Astrocyte of the cerebellum (primary cell): Measurements from ENCODE around the gene PLCL1.

Experiments
- DNase-seq: peaks from one replicate; pipeline ENCODE4 v3.0.0-alpha.2; 2011; ENCODE audit warnings: low read depth
- H3K4me3 ChIP-seq: 2 replicates; pipeline ENCODE4 v1.5.1; 2011; ENCODE audit warnings: mild to moderate bottlenecking, low read depth, low read length, moderate library complexity
- in situ Hi-C: cut with HindIII; loops from 2 replicates; pipeline ENCODE4 v1.10.0; 2017; ENCODE audit warnings: low sequenced_read_pairs
- TF ChIP-seq, protein P1 (sequence below): IDR thresholded peaks from 2 replicates; pipeline ENCODE4 v1.5.1; 2012; ENCODE audit warnings: low read length, low read depth, moderate library complexity, mild to moderate bottlenecking; ENCODE audit errors: missing control alignments

Gene PLCL1

GRCh38 chr2:198040835-198041234 lies 236.4 kb downstream of the PLCL1 start:
- DNase-seq, result no peak
- H3K4me3 ChIP-seq, result no peak overlapping the region
- TF ChIP-seq, protein P1, sequence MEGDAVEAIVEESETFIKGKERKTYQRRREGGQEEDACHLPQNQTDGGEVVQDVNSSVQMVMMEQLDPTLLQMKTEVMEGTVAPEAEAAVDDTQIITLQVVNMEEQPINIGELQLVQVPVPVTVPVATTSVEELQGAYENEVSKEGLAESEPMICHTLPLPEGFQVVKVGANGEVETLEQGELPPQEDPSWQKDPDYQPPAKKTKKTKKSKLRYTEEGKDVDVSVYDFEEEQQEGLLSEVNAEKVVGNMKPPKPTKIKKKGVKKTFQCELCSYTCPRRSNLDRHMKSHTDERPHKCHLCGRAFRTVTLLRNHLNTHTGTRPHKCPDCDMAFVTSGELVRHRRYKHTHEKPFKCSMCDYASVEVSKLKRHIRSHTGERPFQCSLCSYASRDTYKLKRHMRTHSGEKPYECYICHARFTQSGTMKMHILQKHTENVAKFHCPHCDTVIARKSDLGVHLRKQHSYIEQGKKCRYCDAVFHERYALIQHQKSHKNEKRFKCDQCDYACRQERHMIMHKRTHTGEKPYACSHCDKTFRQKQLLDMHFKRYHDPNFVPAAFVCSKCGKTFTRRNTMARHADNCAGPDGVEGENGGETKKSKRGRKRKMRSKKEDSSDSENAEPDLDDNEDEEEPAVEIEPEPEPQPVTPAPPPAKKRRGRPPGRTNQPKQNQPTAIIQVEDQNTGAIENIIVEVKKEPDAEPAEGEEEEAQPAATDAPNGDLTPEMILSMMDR, result no peak
- in situ Hi-C loops, result no loop called here

GRCh38 chr2:198042189-198042588 lies 237.8 kb downstream of the PLCL1 start:
- in situ Hi-C loops, result no loop called here
- no peak for DNase-seq

DNA sequence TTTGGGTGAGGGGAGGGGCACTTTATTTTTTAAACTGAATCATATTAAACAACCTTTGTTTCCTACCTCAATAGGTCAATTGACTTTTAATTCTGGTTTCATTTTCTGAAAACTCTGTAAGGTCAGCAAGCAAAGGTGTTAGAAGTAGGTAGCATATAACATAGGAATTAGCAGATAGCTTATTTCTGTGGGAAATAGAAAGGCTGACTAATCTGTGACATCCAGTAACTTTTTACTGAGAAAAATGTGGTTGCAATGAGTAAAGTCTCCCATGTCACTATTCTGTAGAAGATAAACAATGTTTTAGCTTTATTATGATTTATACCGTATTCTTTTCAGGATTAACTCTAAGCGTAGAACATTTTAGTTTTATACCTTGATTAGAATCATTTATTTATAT lies 240.4 kb downstream of the PLCL1 start:
- no peak for DNase-seq
- TF ChIP-seq, protein P1, result no peak
- no peak overlapping the region for H3K4me3 ChIP-seq
- in situ Hi-C loops, result no loop called here

More at GRCh38 chr2:198042189-198042588, 237.8 kb downstream of the PLCL1 start:
- TF ChIP-seq, protein P1, result no peak
- H3K4me3 ChIP-seq, result no peak overlapping the region

- H3K4me3 ChIP-seq, result no peak overlapping the region
- in situ Hi-C loops, result no loop called here
- TF ChIP-seq, protein P1, result no peak
- no peak for DNase-seq
Observed at GRCh38 chr2:198045227-198045626, 240.8 kb downstream of the PLCL1 start.

GRCh38 chr2:198052741-198053140 lies 248.3 kb downstream of the PLCL1 start:
- in situ Hi-C loops, result no loop called here
- no peak for DNase-seq
- TF ChIP-seq, protein P1, result no peak
- H3K4me3 ChIP-seq, result no peak overlapping the region

DNA sequence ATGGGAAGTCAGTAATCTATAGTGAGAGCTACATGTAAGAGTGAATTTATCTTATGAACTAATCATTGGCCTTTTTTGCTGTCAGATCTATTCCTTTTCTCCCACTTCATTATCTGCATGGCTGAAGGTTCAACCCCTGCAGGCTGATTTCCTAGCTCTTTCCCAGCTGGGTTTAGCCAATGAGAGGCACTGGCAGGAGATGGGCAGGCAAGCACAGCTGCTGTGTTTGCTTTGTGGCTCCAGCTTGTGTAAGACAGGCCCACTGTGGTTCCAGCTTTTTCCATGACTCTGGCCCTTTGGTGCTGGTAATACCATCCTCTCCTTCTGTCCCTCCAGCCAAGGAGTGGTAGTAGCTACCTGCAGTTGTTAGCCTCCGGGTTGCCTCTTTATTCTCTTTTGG lies 248.8 kb downstream of the PLCL1 start:
- in situ Hi-C loops, result no loop called here
- H3K4me3 ChIP-seq, result no peak overlapping the region
- DNase-seq, result no peak
- TF ChIP-seq, protein P1, result no peak

- in situ Hi-C loops, result no loop called here
- no peak for DNase-seq
- no peak overlapping the region for H3K4me3 ChIP-seq
- TF ChIP-seq, protein P1, result no peak
Observed at GRCh38 chr2:198053776-198054175, 249.4 kb downstream of the PLCL1 start.
